ENCODE measurements around the gene LSAMP.
"Not testable (repeated sequence)": the region's sequence is repeated elsewhere in the genome, so short reads cannot be mapped to it uniquely, and the experiment has no call there.

Gene LSAMP

GRCh38 chr3:115785782-115786181 lies 659.5 kb downstream of the LSAMP start:
- ChIA-PET CTCF (interaction anchor here (1.1 to 4.0 kb wide), 25 partner anchors 10 to 1405 kb away, joined by 3 to 49 read pairs (median 7); no protein-coding TSS in a partner anchor), POLR2A (interaction anchor here (0.6 kb wide), 1 partner anchor 73 kb away, joined by 4 read pairs; no protein-coding TSS in a partner anchor)
- no peak for TF ChIP-seq CTCF (IDR thresholded peaks at IDR 0.05; ENCODE audit: insufficient read depth, low read length, missing control alignments)
- DNase-seq (ENCODE audit: low read depth, low spot score): no peak
- no peak overlapping the region for H3K4me3 ChIP-seq (ENCODE audit: low read depth, low read length)

GRCh38 chr3:115784739-115785536 lies 660.3 kb downstream of the LSAMP start:
- CTCF ChIA-PET: interaction anchor here (0.6 to 4.0 kb wide), 51 partner anchors 7 to 1478 kb away, joined by 3 to 49 read pairs (median 5); no protein-coding TSS in a partner anchor
- POLR2A ChIA-PET: interaction anchor here (0.6 to 1.9 kb wide), 5 partner anchors 20 to 545 kb away, joined by 3 to 5 read pairs (median 4); no protein-coding TSS in a partner anchor
- TF ChIP-seq CTCF (IDR thresholded peaks at IDR 0.05; ENCODE audit: insufficient read depth, low read length, missing control alignments): no peak
- DNase-seq (ENCODE audit: low read depth, low spot score): no peak
- peak overlapping the region; percentile 67 for H3K4me3 ChIP-seq (ENCODE audit: low read depth, low read length)

- H3K4me3 ChIP-seq (ENCODE audit: low read depth, low read length): peak overlapping the region; percentile 67
- CTCF ChIA-PET: interaction anchor here (0.6 to 4.0 kb wide), 54 partner anchors 8 to 1477 kb away, joined by 3 to 49 read pairs (median 5); no protein-coding TSS in a partner anchor
- POLR2A ChIA-PET: interaction anchor here (0.9 to 1.9 kb wide), 5 partner anchors 21 to 544 kb away, joined by 3 to 6 read pairs (median 5); no protein-coding TSS in a partner anchor
- peak; percentile 96 for TF ChIP-seq CTCF (IDR thresholded peaks at IDR 0.05; ENCODE audit: insufficient read depth, low read length, missing control alignments)
- no peak for DNase-seq (ENCODE audit: low read depth, low spot score)
Observed at GRCh38 chr3:115783938-115784738, 661.1 kb downstream of the LSAMP start.

GRCh38 chr3:115783426-115783825 lies 661.9 kb downstream of the LSAMP start:
- peak overlapping the region; percentile 67 for H3K4me3 ChIP-seq (ENCODE audit: low read depth, low read length)
- POLR2A ChIA-PET: interaction anchor here (0.9 to 1.9 kb wide), 4 partner anchors 21 to 544 kb away, joined by 3 to 6 read pairs (median 5); no protein-coding TSS in a partner anchor
- DNase-seq (ENCODE audit: low read depth, low spot score): not testable (repeated sequence)
- CTCF ChIA-PET: interaction anchor here (0.6 to 4.0 kb wide), 29 partner anchors 7 to 1400 kb away, joined by 3 to 49 read pairs (median 10); no protein-coding TSS in a partner anchor

- no peak overlapping the region for H3K4me3 ChIP-seq (ENCODE audit: low read depth, low read length)
- ChIA-PET CTCF (no interaction called here), POLR2A (no interaction called here)
- no peak for DNase-seq (ENCODE audit: low read depth, low spot score)
- TF ChIP-seq CTCF (IDR thresholded peaks at IDR 0.05; ENCODE audit: insufficient read depth, low read length, missing control alignments): no peak
Observed at GRCh38 chr3:115779011-115779410, 666.3 kb downstream of the LSAMP start.

- no peak for DNase-seq (ENCODE audit: low read depth, low spot score)
- POLR2A ChIA-PET: no interaction called here
- no peak overlapping the region for H3K4me3 ChIP-seq (ENCODE audit: low read depth, low read length)
- no peak for TF ChIP-seq CTCF (IDR thresholded peaks at IDR 0.05; ENCODE audit: insufficient read depth, low read length, missing control alignments)
- CTCF ChIA-PET: interaction anchor here (1.2 to 4.1 kb wide), 2 partner anchors 8 to 11 kb away, joined by 3 to 30 read pairs; no protein-coding TSS in a partner anchor
Observed at GRCh38 chr3:115772951-115773350, 672.3 kb downstream of the LSAMP start.
